Measurements from ENCODE around the gene DDAH1. TPM values are rescaled to one million over a fixed set of nuclear protein-coding genes. Genes with fewer than 3 reads are reported as not detected.

Gene DDAH1
- total and polyA plus RNA-seq, 2 experiments from 2014 or later = 29.4 to 41.7 TPM

GRCh38 chr1:85371021-85371420 is 93.9 kb downstream of the DDAH1 start:
- no peak for DNase-seq (ENCODE audit: low spot score)
- no peak overlapping the region for H3K27ac Mint-ChIP-seq
- no peak overlapping the region for H3K27ac ChIP-seq (ENCODE audit: low read depth)
- TF ChIP-seq ZNF331 (CRISPR knock-in tag; IDR thresholded peaks at IDR 0.05; ENCODE audit: low read depth) (no peak), EZH2 (IDR thresholded peaks at IDR 0.05; ENCODE audit: low read depth, unreplicated experiment) (no peak), CTCF (conservative IDR thresholded peaks at IDR 0.05; ENCODE audit: low read depth in 2 of 2) (no peak), REST (IDR thresholded peaks at IDR 0.05; ENCODE audit: unreplicated experiment) (no peak), NANOG (IDR thresholded peaks at IDR 0.05; ENCODE audit: borderline replicate concordance) (no peak), EZH2phosphoT487 (IDR thresholded peaks at IDR 0.05; ENCODE audit: unreplicated experiment) (no peak), ZNF462 (CRISPR knock-in tag; IDR thresholded peaks at IDR 0.05) (no peak), ZNF114 (CRISPR knock-in tag; IDR thresholded peaks at IDR 0.05) (no peak), CREB1 (CRISPR knock-in tag; IDR thresholded peaks at IDR 0.05; ENCODE audit: low read depth) (no peak)
- H3K9me3 Mint-ChIP-seq = no peaks in the 10 kb centered on the region
- no peaks in the 10 kb centered on the region for H3K9me2 ChIP-seq (ENCODE audit: insufficient read depth)
- H3K36me3 ChIP-seq (ENCODE audit: insufficient read depth) = no peaks in the 10 kb centered on the region
- H3K79me2 ChIP-seq (replicated peaks; ENCODE audit: insufficient read depth) = peaks cover 4% of the 10 kb centered on the region; the same call in 1 of the 2 replicates
- H3K4me1 Mint-ChIP-seq = peaks cover 20% of the 10 kb centered on the region
- H2AFZ ChIP-seq = no peak overlapping the region
- H3K27me3 Mint-ChIP-seq (ENCODE audit: insufficient read depth, low read depth, poor library complexity) = no peaks in the 10 kb centered on the region
- no peak overlapping the region for H3K4me3 Mint-ChIP-seq
- no peak overlapping the region for H3K4me2 ChIP-seq
- no peaks in the 10 kb centered on the region for H4K20me1 ChIP-seq (replicated peaks; ENCODE audit: insufficient read depth)
- H3K4me3 ChIP-seq = no peak overlapping the region
- no peaks in the 10 kb centered on the region for H3K36me3 Mint-ChIP-seq (ENCODE audit: low read depth)
- no peaks in the 10 kb centered on the region for H3K27me3 ChIP-seq (ENCODE audit: insufficient read depth)
- no peak for ATAC-seq
- H3F3A ChIP-seq (replicated peaks; ENCODE audit: low read depth) = no peaks in the 10 kb centered on the region
- H3K4me1 ChIP-seq (ENCODE audit: insufficient read depth) = peaks cover 8% of the 10 kb centered on the region; the same call in 1 of the 2 replicates

Data from GM23338 (cell line).